Stimulated activated CD4-positive, alpha-beta T cell treated with anti-CD3 and anti-CD28 coated beads, Interleukin-12 subunit alpha, Interleukin-12 subunit beta, amount 100 ng/mL, for 48 hours (primary cell): ENCODE measurements around the gene MRGPRF.

Experiments used
- DNase-seq, 3 donors: peaks; one replicate each; pipeline ENCODE4 v3.0.0-alpha.2; 2020; ENCODE audit warnings: low read depth in 2 of 3, low spot score in 1 of 3

The MRGPRF gene

GRCh38 chr11:69050592-69051380 lies 37.7 kb upstream of the MRGPRF start:
- no peak for DNase-seq

- no peak for DNase-seq
Measured at GRCh38 chr11:69049490-69049867, 36.4 kb upstream of the MRGPRF start.

- peak; percentile 80 to 88 (median 84) for DNase-seq
Measured at GRCh38 chr11:69048694-69049489, 35.8 kb upstream of the MRGPRF start, which contains the start of gene TPCN2. Gene TPCN2 (plus strand): TSS chr11:69048932. CDS start chr11:69048998, 66 bp downstream.

GRCh38 chr11:69048031-69048693 lies 35.1 kb upstream of the MRGPRF start:
- no peak for DNase-seq

- DNase-seq: no peak
Measured at GRCh38 chr11:69044111-69045013, 31.3 kb upstream of the MRGPRF start.

GRCh38 chr11:69041516-69041915 lies 28.5 kb upstream of the MRGPRF start:
- DNase-seq: no peak

- DNase-seq: peak in 1 of 3 donors; percentile 30
Measured at GRCh38 chr11:69040581-69041260, 27.7 kb upstream of the MRGPRF start.

- DNase-seq: no peak
Measured at GRCh38 chr11:69040051-69040450, 27.0 kb upstream of the MRGPRF start.

GRCh38 chr11:69039501-69039900 lies 26.5 kb upstream of the MRGPRF start:
- DNase-seq: no peak

GRCh38 chr11:69037544-69037943 lies 24.5 kb upstream of the MRGPRF start:
- no peak for DNase-seq

- no peak for DNase-seq
Measured at GRCh38 chr11:69037074-69037473, 24.0 kb upstream of the MRGPRF start.

- no peak for DNase-seq
Measured at GRCh38 chr11:69035946-69036340, 22.9 kb upstream of the MRGPRF start.

- no peak for DNase-seq
Measured at GRCh38 chr11:69035150-69035945, 22.3 kb upstream of the MRGPRF start.

- DNase-seq: no peak
Measured at GRCh38 chr11:69034123-69034867, 21.2 kb upstream of the MRGPRF start.

GRCh38 chr11:69033431-69033830 lies 20.4 kb upstream of the MRGPRF start:
- no peak for DNase-seq

GRCh38 chr11:69032833-69033232 lies 19.8 kb upstream of the MRGPRF start:
- DNase-seq: no peak

- no peak for DNase-seq
Measured at GRCh38 chr11:69030301-69030700, 17.3 kb upstream of the MRGPRF start.

- no peak for DNase-seq
Measured at GRCh38 chr11:69027704-69028372, 14.8 kb upstream of the MRGPRF start.
